GM18526 (cell line): Measurements from ENCODE around the gene EIF6.

ENCODE experiments used
- POLR2A ChIP-seq: IDR thresholded peaks from 3 replicates; pipeline ENCODE4 v1.6.1; 2011; ENCODE audit not compliant: insufficient read length; ENCODE audit errors: extremely low read depth

Gene EIF6

GRCh38 chr20:35238735-35239134 lies 45.8 kb downstream of the EIF6 start:
- no peak for TF ChIP-seq POLR2A

- no peak for TF ChIP-seq POLR2A
Measured at GRCh38 chr20:35238170-35238569, 46.4 kb downstream of the EIF6 start.

- TF ChIP-seq POLR2A: no peak
Measured at GRCh38 chr20:35237486-35237885, 47.1 kb downstream of the EIF6 start.

GRCh38 chr20:35235881-35236280 lies 48.7 kb downstream of the EIF6 start:
- TF ChIP-seq POLR2A: no peak

GRCh38 chr20:35232575-35232974 lies 52.0 kb downstream of the EIF6 start:
- TF ChIP-seq POLR2A: no peak
